ENCODE results near the gene TMEM54.

TMEM54 gene

DNA sequence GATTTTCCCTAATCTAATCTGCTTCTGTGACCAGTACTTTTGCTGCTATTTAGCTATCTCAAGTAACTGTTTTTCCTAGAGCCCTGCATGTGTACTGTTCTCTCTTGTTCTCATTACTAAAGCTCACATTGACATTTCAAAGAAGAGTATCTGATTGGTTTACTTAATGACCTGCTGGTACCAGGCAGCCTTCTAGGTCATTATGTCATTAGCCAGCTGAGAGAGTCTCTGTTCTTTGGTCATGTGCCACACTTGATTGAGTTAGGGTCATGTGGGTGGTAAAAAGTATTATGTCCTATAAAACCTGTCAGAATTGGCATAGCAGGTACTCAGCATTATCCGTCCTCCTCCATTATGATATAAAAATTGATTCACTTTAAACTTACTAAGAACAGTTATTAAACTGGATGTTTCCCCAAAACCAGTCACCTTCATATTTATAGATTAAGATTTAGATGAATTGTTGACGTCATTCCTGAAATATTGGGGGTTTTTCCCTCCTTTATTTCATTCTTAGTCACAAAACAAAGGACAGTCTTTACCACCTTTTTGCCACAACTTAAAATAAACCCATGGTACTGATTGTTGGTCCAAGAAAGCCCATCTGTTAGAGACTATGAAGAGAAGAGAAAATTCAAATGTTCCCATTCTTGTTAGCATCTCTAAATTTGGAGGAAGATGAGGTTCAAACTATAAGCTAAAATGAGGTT is 52.7 kb downstream of the TMEM54 start:
- no peak for DNase-seq
- H3K27me3 ChIP-seq (ENCODE audit: insufficient read depth, low read depth, severe bottlenecking) = no peaks in the 10 kb centered on the region
- no peak overlapping the region for H3K4me3 ChIP-seq (ENCODE audit: low read depth, low read length)
- TF ChIP-seq, protein P1, sequence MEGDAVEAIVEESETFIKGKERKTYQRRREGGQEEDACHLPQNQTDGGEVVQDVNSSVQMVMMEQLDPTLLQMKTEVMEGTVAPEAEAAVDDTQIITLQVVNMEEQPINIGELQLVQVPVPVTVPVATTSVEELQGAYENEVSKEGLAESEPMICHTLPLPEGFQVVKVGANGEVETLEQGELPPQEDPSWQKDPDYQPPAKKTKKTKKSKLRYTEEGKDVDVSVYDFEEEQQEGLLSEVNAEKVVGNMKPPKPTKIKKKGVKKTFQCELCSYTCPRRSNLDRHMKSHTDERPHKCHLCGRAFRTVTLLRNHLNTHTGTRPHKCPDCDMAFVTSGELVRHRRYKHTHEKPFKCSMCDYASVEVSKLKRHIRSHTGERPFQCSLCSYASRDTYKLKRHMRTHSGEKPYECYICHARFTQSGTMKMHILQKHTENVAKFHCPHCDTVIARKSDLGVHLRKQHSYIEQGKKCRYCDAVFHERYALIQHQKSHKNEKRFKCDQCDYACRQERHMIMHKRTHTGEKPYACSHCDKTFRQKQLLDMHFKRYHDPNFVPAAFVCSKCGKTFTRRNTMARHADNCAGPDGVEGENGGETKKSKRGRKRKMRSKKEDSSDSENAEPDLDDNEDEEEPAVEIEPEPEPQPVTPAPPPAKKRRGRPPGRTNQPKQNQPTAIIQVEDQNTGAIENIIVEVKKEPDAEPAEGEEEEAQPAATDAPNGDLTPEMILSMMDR (IDR thresholded peaks at IDR 0.05; ENCODE audit: low read depth, low read length) = no peak
- no peak overlapping the region for H3K27ac ChIP-seq
- H3K36me3 ChIP-seq = peaks cover 41% of the 10 kb centered on the region
- no peaks in the 10 kb centered on the region for H3K9me3 ChIP-seq (ENCODE audit: severe bottlenecking)

All from WERI-Rb-1 (cell line).